ENCODE data around the gene GALNT9.
"Not testable (repeated sequence)": the region's sequence is repeated elsewhere in the genome, so short reads cannot be mapped to it uniquely, and the experiment has no call there.

GALNT9 gene

GRCh38 chr12:132251741-132252490 lies 77.5 kb downstream of the GALNT9 start:
- DNase-seq (ENCODE audit: low read depth, low spot score), result no peak

- no peak for DNase-seq (ENCODE audit: low read depth, low spot score)
Measured at GRCh38 chr12:132251310-132251709, 78.1 kb downstream of the GALNT9 start.

- no peak for DNase-seq (ENCODE audit: low read depth, low spot score)
Measured at GRCh38 chr12:132250707-132251106, 78.7 kb downstream of the GALNT9 start.

GRCh38 chr12:132249689-132250478 lies 79.5 kb downstream of the GALNT9 start:
- no peak for DNase-seq (ENCODE audit: low read depth, low spot score)

- no peak for DNase-seq (ENCODE audit: low read depth, low spot score)
Measured at GRCh38 chr12:132248453-132249167, 80.8 kb downstream of the GALNT9 start.

- no peak for DNase-seq (ENCODE audit: low read depth, low spot score)
Measured at GRCh38 chr12:132247718-132248452, 81.5 kb downstream of the GALNT9 start.

GRCh38 chr12:132246997-132247717 lies 82.2 kb downstream of the GALNT9 start:
- no peak for DNase-seq (ENCODE audit: low read depth, low spot score)

GRCh38 chr12:132245521-132246101 lies 83.8 kb downstream of the GALNT9 start:
- no peak for DNase-seq (ENCODE audit: low read depth, low spot score)

GRCh38 chr12:132244724-132245295 lies 84.6 kb downstream of the GALNT9 start:
- DNase-seq (ENCODE audit: low read depth, low spot score), result no peak

GRCh38 chr12:132243596-132244310 lies 85.6 kb downstream of the GALNT9 start:
- no peak for DNase-seq (ENCODE audit: low read depth, low spot score)

- DNase-seq (ENCODE audit: low read depth, low spot score), result not testable (repeated sequence)
Measured at GRCh38 chr12:132243171-132243570, 86.2 kb downstream of the GALNT9 start.

- DNase-seq (ENCODE audit: low read depth, low spot score), result not testable (repeated sequence)
Measured at GRCh38 chr12:132240669-132241007, 88.8 kb downstream of the GALNT9 start.

- no peak for DNase-seq (ENCODE audit: low read depth, low spot score)
Measured at GRCh38 chr12:132239796-132240668, 89.4 kb downstream of the GALNT9 start.

- no peak for DNase-seq (ENCODE audit: low read depth, low spot score)
Measured at GRCh38 chr12:132239392-132239791, 90.0 kb downstream of the GALNT9 start.

- DNase-seq (ENCODE audit: low read depth, low spot score), result no peak
Measured at GRCh38 chr12:132238884-132239283, 90.5 kb downstream of the GALNT9 start.

GRCh38 chr12:132238488-132238854 lies 90.9 kb downstream of the GALNT9 start:
- DNase-seq (ENCODE audit: low read depth, low spot score), result no peak

- no peak for DNase-seq (ENCODE audit: low read depth, low spot score)
Measured at GRCh38 chr12:132237772-132238487, 91.5 kb downstream of the GALNT9 start.
